AG08396 (cell line): Measurements from ENCODE around the gene PLBD2.

Experiments used
- DNase-seq: peaks from one replicate; pipeline ENCODE4 v3.0.0; 2012; ENCODE audit warnings: low spot score, mixed read lengths

The PLBD2 gene

GRCh38 chr12:113418213-113418879 lies 60.0 kb downstream of the PLBD2 start:
- no peak for DNase-seq

DNA sequence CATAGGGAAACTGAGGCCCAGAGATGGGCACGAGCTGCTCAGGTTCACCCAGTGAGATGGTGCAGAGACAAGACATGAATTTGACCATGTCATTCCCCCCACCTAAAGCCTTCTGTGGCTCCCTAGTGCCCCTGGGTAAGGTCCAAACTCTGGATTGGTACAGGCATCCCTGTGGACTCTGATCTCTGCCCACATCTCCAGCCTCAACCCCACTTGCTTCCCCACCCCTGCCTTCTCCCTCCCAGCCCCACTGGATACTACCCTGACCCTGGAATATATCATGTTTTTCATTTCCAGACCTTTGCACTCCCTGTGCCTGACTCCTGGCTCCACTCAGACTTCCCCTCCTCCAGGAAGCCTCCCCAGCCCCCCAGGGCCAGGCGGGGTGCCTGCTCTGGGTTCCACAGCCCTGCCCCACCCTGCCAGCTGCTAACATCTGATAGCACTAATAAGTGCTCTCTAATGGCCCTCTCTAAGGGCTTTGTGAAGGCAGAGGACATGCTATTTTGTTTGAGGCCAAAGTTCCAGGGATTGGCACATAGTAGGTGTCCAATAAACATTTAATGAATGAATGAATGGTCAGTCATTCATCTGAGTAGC lies 62.7 kb downstream of the PLBD2 start:
- no peak for DNase-seq

DNA sequence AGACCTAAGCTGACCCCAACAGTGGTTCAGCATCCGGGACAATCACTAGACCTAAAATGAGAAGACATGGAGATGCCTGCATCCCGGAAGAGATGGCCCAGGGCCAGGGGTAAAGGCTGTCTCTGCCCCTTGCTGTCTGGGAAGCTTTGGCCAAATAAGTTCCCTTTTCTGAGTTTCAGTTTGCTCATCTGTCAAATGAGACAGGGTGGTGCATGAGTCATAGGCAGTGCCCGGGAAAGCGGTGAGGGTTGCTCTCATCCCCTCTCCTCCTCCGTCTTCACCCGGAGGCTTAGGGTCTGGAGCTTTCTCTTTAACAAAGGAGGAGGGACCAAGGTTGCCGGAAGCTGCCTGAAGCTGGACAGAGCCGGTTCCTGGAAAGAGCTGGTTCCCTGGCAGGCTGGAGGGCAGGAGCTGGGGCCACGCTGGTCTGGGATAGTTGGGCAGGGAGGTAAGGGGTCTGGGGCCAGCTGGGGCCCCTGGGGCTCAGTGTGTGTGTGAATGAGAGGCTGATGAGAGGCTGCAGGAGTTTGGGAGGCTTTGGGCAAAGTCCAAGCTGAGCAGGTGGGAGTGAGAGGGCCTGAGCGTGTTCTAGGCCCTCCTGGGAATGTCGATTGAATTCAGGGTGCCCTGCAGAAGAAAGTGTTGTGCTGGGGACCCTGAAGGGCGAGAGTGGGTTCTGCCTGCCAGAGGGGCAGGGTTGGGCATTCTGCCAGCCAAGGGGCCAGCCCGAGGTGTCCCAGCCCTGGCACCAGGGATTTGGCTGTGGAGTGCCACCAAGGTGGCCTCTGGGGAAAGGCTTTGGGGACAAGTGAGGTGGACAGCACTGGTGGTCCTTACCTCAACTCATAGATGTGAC lies 63.9 kb downstream of the PLBD2 start, which contains the start of gene SDSL:
Gene SDSL (plus strand): TSS at position 351 of the 856 bp plus-strand sequence. CDS start 5,603 bp downstream, outside the sequence.
- peak; percentile 82 for DNase-seq

DNA sequence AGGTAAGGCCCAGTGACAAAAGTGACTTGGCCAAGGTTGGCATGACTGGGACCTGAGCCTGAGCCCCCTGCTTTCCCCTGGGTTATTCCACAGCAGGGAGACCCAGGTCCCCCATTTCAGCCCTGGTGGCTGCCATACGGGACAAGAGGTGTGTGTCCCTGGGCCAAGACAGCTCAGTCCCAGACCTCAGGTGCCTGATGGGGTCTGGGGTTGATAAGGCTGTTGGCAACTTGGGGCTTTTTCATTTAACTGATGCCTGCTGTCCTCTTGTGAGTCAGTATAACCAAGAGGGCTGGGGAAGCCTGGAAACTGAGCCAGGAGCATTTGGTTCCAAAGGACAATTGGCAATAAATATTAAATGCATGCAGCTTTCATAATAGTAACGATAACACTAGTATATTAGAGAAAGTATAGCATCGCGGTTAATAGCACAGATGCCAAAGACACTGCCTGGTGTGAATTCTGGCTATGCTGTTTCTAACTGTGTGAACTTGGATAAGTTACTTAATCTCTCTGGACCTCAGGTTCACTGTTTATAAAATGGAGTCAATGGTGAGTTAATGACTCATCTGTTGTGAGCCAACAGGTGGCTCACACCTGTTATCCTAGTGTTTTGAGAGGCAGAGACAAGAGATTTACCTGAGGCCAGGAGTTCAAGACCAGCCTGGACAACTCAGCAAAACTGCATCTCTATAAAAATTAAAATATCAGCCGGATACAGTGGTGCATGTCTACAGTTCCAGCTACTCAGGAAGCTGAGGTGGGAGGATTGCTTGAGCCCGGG lies 64.7 kb downstream of the PLBD2 start:
- DNase-seq: no peak

GRCh38 chr12:113424456-113424855 lies 66.1 kb downstream of the PLBD2 start:
- no peak for DNase-seq

DNA sequence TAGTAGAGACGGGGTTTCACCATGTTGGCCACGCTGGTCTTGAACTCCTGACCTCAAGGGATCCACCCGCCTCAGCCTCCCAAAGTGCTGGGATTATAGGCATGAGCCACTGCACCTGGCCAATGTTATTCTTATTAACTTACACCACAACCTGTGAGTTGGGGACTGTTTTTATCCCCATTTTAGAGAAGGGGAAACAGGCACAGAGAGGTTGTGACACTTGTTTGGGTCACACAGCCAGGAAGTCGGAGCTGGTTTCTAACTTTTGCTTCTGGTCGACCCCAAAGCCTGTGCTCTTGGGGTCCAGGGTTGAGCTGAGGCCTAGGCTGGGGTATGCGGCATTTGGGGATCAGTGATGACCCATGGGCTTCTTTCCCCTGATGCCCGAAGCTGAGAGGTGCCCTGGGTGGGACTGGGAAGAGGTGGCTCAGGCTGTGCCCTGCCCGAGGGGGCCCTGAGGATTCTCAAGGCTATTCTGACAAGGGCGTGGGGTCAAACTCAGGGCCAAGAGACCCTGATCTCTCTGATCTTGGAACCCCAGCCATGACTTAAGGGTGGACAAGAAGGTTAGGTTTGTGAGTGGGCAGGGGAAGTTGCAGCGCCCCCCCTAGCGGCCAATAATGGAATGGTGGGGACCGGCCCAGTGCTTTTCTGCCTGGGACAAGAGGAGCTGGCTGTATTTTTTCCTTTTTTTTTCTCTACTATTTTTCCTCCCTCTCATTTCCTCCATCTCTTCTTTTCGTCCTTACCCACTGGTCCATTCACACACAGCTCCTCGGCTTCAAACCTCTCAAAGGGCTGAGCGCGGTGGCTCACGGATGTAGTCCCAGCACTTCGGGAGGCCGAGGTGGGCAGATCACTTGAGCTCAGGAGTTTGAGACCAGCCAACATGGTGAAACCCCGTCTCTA lies 66.8 kb downstream of the PLBD2 start:
- peak; percentile 68 for DNase-seq

DNA sequence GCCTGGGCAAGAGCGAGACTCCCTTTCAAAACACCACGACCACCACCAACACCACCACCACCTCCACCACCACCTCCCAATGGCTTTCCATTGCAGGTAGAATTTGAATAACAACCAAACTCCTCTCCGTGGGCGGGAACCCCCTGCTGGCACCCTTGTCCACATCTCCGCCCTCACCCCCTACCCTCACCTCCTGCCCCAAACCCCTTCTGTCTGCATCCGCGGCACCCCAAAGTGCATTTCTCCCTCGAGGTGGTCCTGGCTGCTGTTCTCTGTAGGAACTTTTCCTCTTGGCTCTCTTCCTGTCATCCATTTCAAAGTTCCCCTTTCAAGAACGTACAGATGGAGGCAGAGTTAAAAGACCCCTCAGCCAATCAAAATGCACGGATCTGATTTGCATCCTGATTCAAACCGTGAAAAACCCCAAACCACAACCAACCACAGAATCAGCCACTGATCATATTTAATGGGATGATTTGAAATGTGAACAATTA lies 67.6 kb downstream of the PLBD2 start:
- DNase-seq: no peak

DNA sequence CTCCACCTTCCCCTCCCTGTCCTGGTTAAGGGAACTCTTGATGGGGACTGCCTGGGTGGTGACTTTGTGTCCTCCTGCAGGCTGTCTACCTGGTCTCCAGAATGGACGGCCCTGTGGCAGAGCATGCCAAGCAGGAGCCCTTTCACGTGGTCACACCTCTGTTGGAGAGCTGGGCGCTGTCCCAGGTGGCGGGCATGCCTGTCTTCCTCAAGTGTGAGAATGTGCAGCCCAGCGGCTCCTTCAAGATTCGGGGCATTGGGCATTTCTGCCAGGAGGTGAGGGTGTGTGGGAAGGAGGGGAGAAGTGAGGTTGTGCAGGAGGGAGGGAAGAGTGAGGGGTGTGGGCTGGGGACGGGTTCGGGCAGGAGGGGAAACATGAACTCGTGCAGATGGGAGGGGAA lies 69.5 kb downstream of the PLBD2 start:
- DNase-seq: no peak

GRCh38 chr12:113428482-113428881 lies 70.1 kb downstream of the PLBD2 start:
- no peak for DNase-seq

GRCh38 chr12:113432986-113433385 lies 74.6 kb downstream of the PLBD2 start:
- no peak for DNase-seq

DNA sequence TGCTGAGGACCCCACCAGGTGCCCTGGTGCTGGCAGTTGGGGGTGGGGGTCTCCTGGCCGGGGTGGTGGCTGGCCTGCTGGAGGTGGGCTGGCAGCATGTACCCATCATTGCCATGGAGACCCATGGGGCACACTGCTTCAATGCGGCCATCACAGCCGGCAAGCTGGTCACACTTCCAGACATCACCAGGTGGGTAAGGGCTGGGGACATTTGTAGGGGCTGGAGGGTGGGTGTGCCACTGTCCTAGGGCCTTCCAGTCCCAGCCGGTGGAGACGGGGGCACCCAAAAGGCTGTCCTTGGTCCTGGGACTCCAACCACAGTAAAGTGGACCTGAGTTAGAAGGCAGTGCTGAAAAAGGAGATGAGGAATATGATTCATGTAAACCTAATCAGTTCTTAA lies 77.0 kb downstream of the PLBD2 start:
- no peak for DNase-seq

DNA sequence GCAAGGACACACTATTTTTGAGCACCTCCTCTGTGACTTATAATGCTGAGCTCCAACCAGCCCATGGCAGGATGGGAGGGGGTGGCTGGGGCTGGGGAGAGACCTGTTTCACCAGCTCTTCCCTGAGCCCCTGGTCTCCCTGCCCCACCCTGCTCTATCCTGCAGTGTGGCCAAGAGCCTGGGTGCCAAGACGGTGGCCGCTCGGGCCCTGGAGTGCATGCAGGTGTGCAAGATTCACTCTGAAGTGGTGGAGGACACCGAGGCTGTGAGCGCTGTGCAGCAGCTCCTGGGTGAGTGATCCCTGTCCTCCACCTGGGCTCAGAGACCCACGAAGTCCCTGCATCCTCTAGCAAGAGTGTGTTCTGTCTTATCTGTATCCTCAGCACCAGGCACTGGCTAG lies 78.2 kb downstream of the PLBD2 start:
- DNase-seq: no peak

- DNase-seq: no peak
Measured at GRCh38 chr12:113436993-113437728, 78.8 kb downstream of the PLBD2 start.

GRCh38 chr12:113437729-113438100 lies 79.3 kb downstream of the PLBD2 start:
- no peak for DNase-seq

DNA sequence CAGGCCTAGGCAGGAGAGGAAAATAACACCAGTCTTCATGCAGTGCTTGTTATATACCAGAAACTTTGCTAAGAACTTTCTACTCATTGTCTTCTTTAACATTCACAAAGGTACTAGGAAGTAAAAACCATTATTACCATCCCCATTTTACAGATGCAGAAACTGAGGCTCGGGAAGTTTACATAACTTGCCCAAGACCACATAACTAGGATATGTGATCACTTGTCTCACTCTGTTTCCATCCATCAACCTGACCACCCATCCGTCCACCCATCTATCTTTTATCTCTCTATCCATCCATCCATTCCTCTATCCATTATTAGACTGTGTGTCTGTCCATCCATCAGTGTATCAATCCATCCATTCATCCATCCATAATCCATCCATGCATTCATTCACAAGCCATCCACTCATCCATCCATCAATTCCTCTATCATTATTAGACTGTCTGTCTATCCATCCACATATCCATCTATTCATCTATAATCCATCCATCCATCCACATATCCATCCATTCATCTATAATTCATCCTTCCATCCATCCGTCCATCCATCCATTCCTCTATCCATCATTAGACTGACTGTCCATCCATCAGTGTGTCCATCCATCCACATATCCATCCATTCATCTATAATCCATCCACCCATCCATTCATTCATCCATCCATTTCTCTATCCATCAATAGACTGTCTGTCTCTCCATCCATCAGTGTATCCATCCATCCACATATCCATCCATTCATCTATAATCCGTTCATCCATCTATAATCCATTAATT lies 80.3 kb downstream of the PLBD2 start:
- DNase-seq: no peak

DNA sequence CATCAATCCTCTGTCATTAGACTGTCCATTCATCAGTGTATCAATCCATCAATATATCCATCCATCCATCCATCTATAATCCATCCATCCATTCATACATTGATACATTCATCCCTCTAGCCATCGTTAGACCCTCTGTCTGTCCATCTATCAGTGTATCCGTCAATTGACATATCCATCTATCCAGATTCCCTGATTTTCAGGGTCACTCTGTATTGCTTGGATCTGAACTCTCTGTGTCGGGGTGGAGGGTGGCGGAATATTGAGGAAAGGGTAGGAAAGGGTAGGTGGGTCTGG lies 80.9 kb downstream of the PLBD2 start:
- DNase-seq: no peak

DNA sequence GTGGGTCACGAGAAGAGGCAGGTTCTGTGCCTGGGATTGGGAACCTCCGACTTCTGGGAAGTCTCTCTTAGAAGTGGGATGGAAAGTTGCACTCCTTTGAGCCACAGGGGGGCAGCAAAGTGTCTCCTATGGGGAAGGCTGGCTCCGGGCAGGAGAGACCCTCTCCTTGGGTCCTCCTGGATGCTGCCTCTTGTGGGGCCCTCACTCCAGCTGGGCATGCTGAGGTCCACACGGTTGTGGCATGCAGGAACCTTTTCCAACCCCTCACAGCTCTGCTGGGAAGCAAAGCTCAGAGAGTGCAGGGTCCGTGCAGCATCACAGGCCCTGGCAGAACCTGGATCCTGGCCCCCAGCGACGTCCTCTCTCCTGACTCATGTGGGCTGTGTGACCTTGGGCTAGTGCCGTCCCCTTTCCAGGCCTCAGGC lies 81.2 kb downstream of the PLBD2 start:
- DNase-seq: peak; percentile 58

DNA sequence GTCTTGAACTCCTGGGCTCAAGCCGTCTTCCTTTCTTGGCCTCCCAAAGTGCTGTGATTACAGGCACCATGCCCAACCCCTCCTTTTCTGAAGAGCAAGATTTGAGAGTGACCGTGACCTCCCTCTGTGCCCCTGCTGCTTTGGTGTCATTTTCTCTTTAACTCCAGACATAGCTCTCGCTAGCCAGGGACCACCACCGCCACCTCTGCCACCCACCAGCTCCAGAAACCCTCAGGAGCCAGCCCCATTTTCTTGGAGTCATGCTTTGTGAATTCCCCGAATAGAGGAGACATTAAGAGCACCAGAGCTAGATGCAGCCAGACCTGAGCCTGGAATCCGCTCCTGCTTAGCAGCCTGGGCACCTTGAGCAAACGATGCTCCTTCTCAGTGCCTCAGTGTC lies 81.9 kb downstream of the PLBD2 start:
- DNase-seq: no peak
